ENCODE data around the gene WNK4. TPM values are rescaled to one million over a fixed set of nuclear protein-coding genes. Genes with fewer than 3 reads are reported as not detected.
"Not testable (repeated sequence)": the region's sequence is repeated elsewhere in the genome, so short reads cannot be mapped to it uniquely, and the experiment has no call there.

WNK4 gene
- total RNA-seq: under 1 TPM; 0.42 to 0.74 TPM
- 0.03 TPM for polyA plus RNA-seq (2013, experiment 1 of 2)
- polyA plus RNA-seq (2013, experiment 2 of 2): 0.23 TPM
- 0 to 1.0 (median 0.22) reads per million in 172 experiments for total RNA-seq

- Histone ChIP-seq H3K4me3 (ENCODE audit: low read length) (no peak within 1 kb of the TSS), H3K27me3 (ENCODE audit: control insufficient read depth in 1 of 2, insufficient read depth in 2 of 2, low read length in 2 of 2) (peaks cover 47 to 51% of the 10 kb centered on the region in 2 experiments), H3K36me3 (ENCODE audit: insufficient read depth, low read length) (peaks cover 44% of the 10 kb centered on the region), H3K27ac (ENCODE audit: low read depth in 1 of 2, low read length in 2 of 2) (no peak within 1 kb of the TSS), H3K9me3 (ENCODE audit: control insufficient read depth in 1 of 2, insufficient read depth in 1 of 2, low read length in 2 of 2) (peaks cover 0 to 25% of the 10 kb centered on the region in 2 experiments), H3K4me1 (ENCODE audit: insufficient read depth, low read length) (peaks cover 28% of the 10 kb centered on the region)
- ChIA-PET CTCF (no interaction called here), POLR2A (interaction anchor here (1.2 to 2.0 kb wide), 2 partner anchors 18 to 19 kb away, joined by 4 to 5 read pairs; partner anchors contain the start of genes COA3 and RAMP2)
- Mint-ChIP-seq H3K27ac (no peak within 1 kb of the TSS), H3K9me3 (no peaks in the 10 kb centered on the region), H3K27me3 (peaks cover 47% of the 10 kb centered on the region), H3K36me3 (ENCODE audit: low read depth) (peaks cover 48% of the 10 kb centered on the region), H3K4me1 (ENCODE audit: low read depth) (peaks cover 36% of the 10 kb centered on the region), H3K4me3 (no peak within 1 kb of the TSS)
- intact Hi-C loops (cut with DNase I, micrococcal nuclease): no loop called here
- no peak for DNase-seq
- no peak for TF ChIP-seq CTCF (IDR thresholded peaks at IDR 0.05)
- no peak for ATAC-seq (ENCODE audit: poor library complexity)
Observed at GRCh38 chr17:42779936-42780850, at the start of gene WNK4. TSS of gene WNK4 (plus strand) at chr17:42780610. CDS start at chr17:42780699, 89 bp downstream.

- Histone ChIP-seq H3K4me3 (ENCODE audit: low read length) (no peak overlapping the region), H3K36me3 (ENCODE audit: insufficient read depth, low read length) (peaks cover 2% of the 10 kb centered on the region), H3K4me1 (ENCODE audit: insufficient read depth, low read length) (peaks cover 29% of the 10 kb centered on the region), H3K27me3 (ENCODE audit: control insufficient read depth in 1 of 2, insufficient read depth in 2 of 2, low read length in 2 of 2) (no peaks in the 10 kb centered on the region), H3K27ac (ENCODE audit: low read depth in 1 of 2, low read length in 2 of 2) (no peak overlapping the region), H3K9me3 (ENCODE audit: control insufficient read depth in 1 of 2, insufficient read depth in 1 of 2, low read length in 2 of 2) (no peaks in the 10 kb centered on the region)
- ChIA-PET CTCF (no interaction called here), POLR2A (no interaction called here)
- Mint-ChIP-seq H3K4me1 (ENCODE audit: low read depth) (peaks cover 32% of the 10 kb centered on the region), H3K27me3 (no peaks in the 10 kb centered on the region), H3K36me3 (ENCODE audit: low read depth) (peaks cover 12% of the 10 kb centered on the region), H3K27ac (no peak overlapping the region), H3K4me3 (no peak overlapping the region), H3K9me3 (no peaks in the 10 kb centered on the region)
- ATAC-seq (ENCODE audit: poor library complexity) (no peak), DNase-seq (no peak)
- no peak for TF ChIP-seq CTCF (IDR thresholded peaks at IDR 0.05)
- intact Hi-C loops (cut with DNase I, micrococcal nuclease): loop anchor here in 1 of 2 experiments (5.0 kb wide), 1 partner anchor 58 kb away; the partner anchor contains the start of genes CCR10 and CNTNAP1
Observed at GRCh38 chr17:42740699-42741098, 39.7 kb upstream of the WNK4 start.

GRCh38 chr17:42742916-42743315 is 37.5 kb upstream of the WNK4 start:
- intact Hi-C loops (cut with DNase I, micrococcal nuclease): loop anchor here in 1 of 2 experiments (5.0 kb wide), 1 partner anchor 61 kb away; the partner anchor contains the start of genes CCR10 and CNTNAP1
- H3K27me3 Mint-ChIP-seq; POLR2A ChIA-PET; H3K9me3 Mint-ChIP-seq; H3K4me3 ChIP-seq (ENCODE audit: low read length); DNase-seq; H3K27me3 ChIP-seq (ENCODE audit: control insufficient read depth in 1 of 2, insufficient read depth in 2 of 2, low read length in 2 of 2); H3K36me3 Mint-ChIP-seq (ENCODE audit: low read depth); H3K27ac ChIP-seq (ENCODE audit: low read depth in 1 of 2, low read length in 2 of 2); ATAC-seq (ENCODE audit: poor library complexity); H3K9me3 ChIP-seq (ENCODE audit: control insufficient read depth in 1 of 2, insufficient read depth in 1 of 2, low read length in 2 of 2); H3K27ac Mint-ChIP-seq; H3K4me3 Mint-ChIP-seq; H3K36me3 ChIP-seq (ENCODE audit: insufficient read depth, low read length): not testable (repeated sequence)
- peaks cover 26% of the 10 kb centered on the region for H3K4me1 Mint-ChIP-seq (ENCODE audit: low read depth)
- peaks cover 29% of the 10 kb centered on the region for H3K4me1 ChIP-seq (ENCODE audit: insufficient read depth, low read length)
- CTCF ChIA-PET: interaction anchor here (1.0 to 1.8 kb wide), 2 partner anchors 21 to 33 kb away, joined by 3 to 6 read pairs; no protein-coding TSS in a partner anchor
